CMK (cell line): ENCODE results near the gene STK4.
"Not testable (repeated sequence)": the region's sequence is repeated elsewhere in the genome, so short reads cannot be mapped to it uniquely, and the experiment has no call there.

Experiments used
- DNase-seq: peaks from one replicate; pipeline ENCODE4 v3.0.0-alpha.2; 2010; ENCODE audit warnings: low read depth

The STK4 gene

DNA sequence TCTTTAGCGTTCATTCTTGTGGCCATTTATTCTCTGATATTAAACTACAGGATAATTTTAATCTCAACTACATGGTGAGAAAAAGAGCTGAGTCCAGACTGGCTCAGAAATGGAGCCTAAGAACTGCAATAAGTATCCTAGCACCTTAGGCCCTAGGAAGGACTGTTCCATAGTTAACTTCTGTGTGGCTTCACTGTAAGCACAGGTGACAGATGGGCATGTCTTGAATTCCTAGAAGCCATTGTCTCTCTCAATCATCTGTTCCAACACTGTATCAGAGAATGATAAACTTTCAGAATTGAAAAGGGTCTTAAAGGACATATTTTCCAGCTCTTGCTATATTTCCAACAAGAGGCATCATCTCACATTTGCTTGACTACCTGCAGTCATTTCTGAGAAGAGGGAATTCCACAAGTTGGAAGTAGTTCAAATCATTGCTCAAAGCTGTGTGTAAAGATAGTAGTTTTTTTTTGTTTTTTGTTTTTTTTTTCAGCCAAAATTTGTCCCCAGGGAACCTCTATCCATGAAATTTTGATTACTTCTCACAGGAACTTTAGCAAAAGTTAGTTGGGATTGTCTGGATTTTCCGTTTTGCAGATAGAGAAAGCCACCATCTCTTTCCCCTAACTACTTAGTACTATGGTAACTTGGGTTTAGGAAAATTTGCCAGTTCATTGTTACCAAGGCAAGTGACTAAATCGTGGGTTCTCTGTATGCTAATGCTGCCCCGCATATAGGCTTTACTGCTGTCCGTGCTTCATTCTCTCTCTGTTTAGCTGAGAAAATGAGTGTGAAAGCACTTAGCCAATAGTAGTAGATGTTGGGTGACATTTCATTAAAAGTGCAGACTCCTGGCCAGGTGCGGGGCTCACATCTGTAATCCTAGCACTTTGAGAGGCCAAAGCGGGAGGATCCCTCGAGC lies 87.4 kb downstream of the STK4 start:
- no peak for DNase-seq

DNA sequence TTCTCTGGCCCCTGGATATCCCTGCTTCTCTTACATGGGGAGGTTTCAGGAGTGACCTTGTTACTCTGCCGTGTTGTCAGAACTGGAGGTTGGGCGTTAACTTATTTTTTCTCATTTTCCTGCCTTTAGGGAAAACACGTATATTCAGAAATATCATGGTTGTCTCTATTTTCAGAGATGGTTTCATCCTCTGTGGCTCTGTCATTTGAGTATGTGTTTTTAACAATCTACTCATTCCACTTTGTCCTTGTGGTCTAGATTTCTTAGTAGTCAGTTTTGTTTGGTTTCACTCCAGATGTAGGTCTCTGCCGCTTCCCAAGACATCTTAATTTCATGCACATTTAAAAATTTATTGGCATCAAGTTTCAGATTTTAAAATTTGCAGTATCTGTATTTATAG lies 88.7 kb downstream of the STK4 start:
- DNase-seq, result no peak

GRCh38 chr20:45056473-45057173 lies 90.3 kb downstream of the STK4 start:
- no peak for DNase-seq

DNA sequence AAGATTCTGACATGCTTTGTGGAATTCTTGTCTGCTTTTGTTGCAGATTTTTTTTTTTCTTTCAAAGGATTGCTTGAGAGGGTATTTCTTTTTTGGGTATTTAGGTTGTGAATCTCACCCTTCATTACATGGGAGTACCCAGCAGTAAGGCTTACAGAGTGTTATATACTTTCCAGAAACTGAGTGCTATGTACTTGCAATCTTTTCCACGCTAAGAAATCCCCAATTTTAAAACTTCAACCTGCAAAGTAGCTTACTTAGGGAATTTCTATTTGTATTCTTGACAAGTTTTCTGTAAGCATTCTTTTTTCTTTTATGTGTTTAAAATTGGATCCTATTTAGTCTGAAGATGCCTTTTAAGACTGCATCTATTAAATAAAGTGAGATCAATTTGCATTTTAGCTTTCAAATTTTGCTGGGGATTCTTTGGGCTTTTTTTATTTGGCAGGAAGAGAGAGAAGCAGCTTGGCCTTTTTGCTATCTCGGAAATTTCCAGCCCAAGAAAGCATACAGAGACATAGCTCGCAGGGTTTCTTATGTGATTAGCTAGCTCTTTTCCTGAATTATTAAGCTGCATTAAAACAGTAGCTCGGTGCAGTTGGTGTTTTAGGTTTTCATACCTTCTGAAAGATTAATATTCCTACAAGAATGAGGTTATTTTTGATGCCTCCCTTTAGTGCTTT lies 92.0 kb downstream of the STK4 start:
- DNase-seq, result no peak

GRCh38 chr20:45059022-45059728 lies 92.9 kb downstream of the STK4 start:
- no peak for DNase-seq

DNA sequence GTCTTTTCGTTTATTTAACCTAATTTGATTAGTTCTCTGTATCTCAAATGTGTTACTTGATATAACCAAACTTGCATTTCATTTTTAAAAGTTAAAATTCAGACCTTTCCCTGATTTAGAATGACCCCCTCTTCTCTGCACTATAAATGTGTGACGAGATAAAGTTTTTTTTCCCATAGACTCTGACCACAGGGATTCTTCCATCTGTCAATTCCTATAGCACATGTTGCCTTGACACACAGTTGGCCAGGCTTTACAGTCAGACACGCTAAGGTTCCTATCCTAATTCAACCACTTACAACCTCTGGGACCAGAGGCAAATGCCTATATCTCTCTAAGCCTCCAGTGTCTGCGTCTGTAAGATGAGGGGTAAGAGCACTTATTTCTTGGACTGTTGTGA lies 94.0 kb downstream of the STK4 start:
- no peak for DNase-seq

DNA sequence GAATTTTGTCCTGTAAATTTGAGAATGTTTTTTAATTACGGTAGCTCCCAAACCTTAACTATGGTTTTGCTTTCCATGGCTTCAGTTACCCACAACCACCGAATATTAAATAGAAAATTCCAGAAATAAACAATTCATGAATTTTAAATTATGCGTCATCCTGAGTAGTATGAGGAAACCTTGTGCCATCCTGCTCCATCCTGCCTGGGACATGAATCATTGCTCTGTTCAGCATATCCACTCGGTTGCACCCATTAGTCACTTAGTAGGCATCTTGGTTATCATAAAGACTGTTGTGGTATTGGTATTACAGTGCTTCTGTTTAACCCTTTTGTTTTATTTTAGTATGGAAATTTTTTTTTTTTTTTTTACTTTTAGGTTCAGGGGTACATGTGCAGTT lies 94.9 kb downstream of the STK4 start:
- DNase-seq, result no peak

- not testable (repeated sequence) for DNase-seq
Measured at GRCh38 chr20:45063107-45063506, 96.8 kb downstream of the STK4 start.

DNA sequence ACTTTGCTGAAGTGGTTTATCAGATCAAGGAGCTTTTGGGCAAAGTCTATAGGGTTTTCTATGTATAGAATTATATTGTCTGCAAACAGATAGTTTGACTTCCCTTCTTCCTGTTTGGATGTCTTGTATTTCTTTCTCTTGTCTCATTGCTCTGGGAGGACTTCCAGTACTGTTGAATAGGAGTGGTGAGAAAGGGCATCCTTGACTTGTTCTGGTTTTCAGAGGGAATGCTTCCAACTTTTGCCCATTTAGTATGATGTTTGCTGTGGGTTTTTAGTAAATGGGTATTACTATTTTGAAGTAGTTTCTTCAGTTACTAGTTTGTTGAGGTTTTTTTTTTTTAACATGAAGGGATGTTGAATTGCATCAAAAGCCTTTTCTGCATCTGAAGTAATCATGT lies 98.5 kb downstream of the STK4 start:
- no peak for DNase-seq

DNA sequence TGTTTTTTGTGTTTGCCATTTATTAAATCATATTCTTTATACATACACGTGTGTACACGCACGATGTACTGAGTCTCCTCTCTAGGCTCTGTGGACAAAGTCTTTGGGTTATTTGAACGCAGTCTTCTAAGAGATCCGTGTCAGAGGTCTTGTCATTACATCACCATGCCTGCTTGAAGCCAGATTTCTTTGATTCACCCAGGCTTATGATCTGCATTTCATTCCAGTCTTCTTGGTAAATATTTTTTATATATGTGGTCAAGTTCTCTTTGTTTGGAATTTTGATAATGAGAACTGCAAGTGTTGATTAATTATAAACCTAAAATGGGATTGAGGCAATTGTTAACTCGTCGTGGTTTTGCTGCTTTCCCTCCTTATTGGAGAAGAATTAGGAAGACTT lies 100.1 kb downstream of the STK4 start:
- DNase-seq, result no peak

DNA sequence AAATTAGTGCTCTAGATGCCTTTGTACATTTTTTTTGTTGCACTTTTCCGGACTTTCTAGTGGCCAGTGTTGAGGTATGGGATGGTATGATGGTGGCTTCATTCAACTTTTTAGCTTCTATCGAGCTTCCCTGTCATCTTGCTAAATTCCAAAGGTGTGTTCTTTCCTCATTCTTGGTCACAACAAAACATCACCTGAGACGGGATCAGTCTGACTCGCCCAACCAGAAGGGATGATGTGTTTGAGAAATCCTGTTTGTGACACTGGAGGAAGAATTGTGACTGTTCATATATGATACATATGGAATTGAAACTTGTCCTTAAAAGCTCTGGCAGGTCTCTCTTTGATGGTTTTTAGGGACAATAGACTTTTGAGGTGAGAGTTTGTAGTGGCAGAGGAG lies 100.8 kb downstream of the STK4 start:
- DNase-seq, result no peak

- no peak for DNase-seq
Measured at GRCh38 chr20:45067558-45067957, 101.2 kb downstream of the STK4 start.

DNA sequence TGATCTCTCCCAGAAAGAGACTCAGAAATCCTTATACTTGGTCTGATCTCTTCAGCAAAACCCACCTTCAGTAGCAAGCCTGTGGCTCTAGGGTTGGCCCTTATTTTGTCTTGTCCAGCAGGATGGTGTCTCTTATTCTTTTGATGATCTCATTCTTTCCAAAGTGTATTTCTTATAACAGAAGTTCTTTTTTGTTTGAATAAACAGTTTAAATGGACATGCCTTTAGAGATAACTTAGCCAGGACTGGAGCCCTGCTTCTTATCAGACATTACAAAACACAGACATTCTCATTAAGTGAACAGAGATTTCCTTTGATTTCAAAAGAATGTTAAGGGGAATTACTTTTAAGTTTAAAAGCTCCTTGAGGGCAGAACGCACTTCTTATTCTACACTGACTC lies 102.9 kb downstream of the STK4 start:
- DNase-seq, result no peak

DNA sequence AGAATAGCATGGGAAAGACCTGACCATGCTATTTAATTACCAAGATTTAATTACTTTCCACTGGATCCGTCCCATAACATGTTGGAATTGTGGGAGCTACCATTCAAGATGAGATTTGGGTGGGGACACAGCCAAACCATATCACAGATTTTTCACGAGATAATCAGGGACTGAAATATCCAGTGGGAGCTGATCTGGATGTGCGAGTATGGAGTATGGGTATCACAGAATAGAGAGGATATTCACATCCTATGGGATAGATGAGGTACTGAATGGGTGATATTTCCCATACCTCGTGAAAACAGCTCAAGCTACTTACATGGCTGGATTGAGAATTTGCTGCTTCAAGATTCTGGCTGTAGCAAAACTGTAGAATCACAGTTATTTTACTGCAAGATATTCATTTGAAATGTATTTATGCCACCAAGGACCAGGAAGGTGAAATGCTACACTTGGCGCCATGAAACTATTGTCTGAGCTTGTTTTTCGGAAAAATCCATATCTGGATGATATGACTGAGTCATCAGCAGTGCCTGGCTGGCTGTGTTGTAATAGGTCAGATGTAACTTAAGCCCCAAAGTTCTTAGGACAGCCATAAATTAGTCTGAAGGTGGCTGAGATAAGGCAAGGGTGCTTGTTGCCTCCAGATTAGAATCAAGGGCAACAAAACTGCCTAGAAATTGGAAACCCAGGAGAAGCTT lies 104.8 kb downstream of the STK4 start:
- DNase-seq, result no peak

DNA sequence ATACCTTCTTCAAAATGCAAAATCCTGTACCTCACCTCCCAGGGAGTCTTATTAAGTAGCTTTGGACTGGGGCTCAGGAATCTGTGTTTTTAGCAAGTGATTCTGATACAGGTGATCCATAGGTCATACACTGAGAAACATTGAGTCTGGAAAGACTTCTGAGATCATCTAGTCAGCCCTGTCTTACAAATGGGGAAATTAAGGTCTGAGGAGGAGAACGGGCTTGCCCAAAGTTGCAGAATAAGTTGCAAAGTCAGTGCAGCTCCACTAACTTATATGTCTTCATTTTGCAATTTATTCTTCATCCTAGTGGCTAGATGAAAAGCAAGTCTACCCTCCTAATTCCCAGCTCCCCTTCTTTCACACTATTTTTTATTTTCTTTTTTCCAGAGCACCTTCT lies 105.8 kb downstream of the STK4 start:
- no peak for DNase-seq

- DNase-seq, result no peak
Measured at GRCh38 chr20:45073221-45073620, 106.9 kb downstream of the STK4 start.

DNA sequence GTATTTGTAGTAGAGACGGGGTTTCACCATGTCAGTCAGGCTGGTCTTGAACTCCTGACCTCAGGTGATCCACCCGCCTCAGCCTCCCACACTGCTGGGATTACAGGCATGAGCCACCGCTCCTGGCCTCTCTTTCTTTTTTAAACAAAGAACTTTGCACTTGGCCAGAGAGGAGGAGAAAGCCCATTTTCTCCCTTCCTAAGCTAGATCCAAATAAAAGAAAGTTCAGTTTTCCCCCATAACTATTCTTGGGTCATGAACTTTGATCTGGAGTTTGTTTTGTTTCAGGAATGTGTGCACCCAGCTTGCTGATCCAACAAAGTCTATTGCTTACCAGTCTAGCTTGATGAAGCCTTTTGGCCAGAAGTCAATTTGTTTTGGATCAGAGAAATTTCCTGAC lies 111.2 kb downstream of the STK4 start:
- DNase-seq, result no peak

DNA sequence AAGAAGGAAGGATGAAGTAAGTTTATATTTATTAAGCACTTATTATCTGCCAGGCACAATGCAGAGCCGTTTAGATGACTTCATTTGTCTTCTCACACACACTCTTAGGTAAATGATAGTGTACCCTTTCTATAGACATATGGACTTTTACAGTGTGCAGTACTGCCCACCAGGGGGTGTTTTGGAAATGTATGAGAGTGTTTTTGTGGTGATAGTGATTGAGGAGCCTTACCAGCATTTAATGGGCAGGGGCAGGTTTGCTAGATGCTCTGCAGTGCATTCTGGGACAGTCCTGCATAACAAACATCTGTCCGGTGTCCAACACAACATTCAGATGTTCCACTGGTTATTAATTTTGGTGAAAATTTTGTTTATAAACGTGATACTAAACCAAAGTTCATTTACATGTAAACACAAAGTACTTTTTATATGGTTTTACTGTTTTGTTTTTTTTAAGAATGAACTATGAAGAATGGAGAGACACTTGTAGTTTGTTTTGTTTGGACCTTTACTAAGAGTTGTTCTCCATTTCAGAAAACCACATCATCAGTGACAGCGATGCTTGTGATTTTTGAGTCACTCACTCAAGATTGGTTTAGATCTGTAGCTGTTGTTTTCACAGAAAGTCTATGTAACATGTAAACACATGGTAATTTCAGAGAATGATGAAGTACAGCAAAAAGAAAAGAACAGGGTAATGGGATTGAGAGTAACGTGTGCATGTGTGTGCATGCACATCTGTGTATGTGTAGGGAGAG lies 114.7 kb downstream of the STK4 start:
- DNase-seq, result peak; percentile 25

GRCh38 chr20:45082468-45082867 lies 116.2 kb downstream of the STK4 start:
- no peak for DNase-seq

GRCh38 chr20:45083127-45083526 lies 116.8 kb downstream of the STK4 start:
- no peak for DNase-seq

DNA sequence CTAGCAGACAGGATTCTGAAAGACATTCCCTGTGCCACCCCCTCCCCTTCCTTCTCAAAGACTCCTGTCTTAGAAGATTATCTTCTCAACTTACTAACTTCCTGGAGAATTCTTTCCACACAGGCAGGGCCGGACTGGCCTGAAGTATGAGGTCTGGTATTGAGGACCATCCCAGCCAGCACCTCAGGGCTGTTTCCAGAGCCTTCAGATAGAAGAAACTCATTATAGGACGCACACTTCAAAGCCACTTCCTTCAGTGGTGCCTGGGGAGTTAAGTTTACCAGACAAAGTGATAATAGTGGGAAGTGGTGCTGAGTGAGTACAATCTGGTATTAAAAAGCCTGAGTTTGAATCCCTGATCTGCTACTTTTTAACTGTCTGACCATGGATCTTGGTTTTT lies 119.0 kb downstream of the STK4 start:
- DNase-seq, result no peak
